Activated effector memory CD4-positive, alpha-beta T cell treated with Interleukin-2 at 50 U/mL for 16 hours (primary cell): ENCODE data around the gene PARP3.
"Not testable (repeated sequence)": the region's sequence is repeated elsewhere in the genome, so short reads cannot be mapped to it uniquely, and the experiment has no call there.

Experiments used
- DNase-seq: peaks from one replicate; pipeline ENCODE4 v3.0.0-alpha.2; 2020

The PARP3 gene

DNA sequence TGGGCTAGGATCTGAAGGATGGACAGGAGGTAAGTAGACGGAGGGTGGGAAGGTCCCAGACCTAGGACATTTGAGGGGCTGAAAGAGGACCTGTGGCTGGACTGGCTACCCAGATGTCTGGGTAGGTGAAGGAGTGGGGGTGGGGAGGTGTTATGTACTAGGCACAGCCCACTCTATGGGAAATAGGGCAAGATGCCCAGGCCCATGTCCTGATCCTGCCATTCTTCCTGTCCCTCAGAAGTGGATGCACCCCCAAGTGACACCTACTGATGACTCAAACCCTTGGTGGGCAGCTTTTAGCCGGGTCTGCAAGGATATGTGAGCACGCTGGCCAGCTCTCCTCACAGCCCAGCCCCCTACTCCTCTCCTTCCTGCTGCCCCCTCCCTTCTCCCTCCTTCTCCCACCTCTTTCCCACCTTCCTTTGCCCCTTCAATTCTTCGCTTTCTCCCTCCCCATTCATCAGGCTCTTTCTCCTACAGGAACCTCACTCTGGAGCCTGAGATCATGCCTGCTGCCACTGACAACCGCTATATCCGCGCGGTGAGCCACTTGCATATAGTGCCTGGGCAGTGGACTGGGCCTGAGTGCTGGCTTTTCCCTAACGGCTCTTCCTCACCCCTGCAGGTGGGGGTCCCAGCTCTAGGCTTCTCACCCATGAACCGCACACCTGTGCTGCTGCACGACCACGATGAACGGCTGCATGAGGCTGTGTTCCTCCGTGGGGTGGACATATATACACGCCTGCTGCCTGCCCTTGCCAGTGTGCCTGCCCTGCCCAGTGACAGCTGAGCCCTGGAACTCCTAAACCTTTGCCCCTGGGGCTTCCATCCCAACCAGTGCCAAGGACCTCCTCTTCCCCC is 46.4 kb downstream of the PARP3 start:
- no peak for DNase-seq

DNA sequence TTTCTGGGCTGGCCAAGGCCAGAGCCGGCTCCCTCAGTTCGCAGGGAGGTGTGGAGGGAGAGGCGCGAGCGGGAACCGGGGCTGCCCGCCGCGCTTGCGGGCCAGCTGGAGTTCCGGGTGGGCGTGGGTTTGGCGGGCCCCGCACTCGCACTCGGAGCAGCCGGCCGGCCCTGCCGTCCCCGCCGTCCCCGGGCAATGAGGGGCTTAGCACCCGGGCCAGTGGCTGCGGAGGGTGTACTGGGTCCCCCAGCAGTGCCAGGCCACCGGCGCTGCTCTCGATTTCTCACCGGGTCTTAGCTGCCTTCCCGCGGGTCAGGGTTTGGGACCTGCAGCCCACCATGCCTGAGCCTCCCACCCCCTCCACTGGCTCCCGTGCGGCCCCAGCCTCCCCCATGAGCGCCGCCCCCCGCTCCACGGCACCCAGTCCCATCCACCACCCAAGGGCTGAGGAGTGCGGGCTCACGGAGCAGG is 48.4 kb downstream of the PARP3 start:
- DNase-seq, result not testable (repeated sequence)

DNA sequence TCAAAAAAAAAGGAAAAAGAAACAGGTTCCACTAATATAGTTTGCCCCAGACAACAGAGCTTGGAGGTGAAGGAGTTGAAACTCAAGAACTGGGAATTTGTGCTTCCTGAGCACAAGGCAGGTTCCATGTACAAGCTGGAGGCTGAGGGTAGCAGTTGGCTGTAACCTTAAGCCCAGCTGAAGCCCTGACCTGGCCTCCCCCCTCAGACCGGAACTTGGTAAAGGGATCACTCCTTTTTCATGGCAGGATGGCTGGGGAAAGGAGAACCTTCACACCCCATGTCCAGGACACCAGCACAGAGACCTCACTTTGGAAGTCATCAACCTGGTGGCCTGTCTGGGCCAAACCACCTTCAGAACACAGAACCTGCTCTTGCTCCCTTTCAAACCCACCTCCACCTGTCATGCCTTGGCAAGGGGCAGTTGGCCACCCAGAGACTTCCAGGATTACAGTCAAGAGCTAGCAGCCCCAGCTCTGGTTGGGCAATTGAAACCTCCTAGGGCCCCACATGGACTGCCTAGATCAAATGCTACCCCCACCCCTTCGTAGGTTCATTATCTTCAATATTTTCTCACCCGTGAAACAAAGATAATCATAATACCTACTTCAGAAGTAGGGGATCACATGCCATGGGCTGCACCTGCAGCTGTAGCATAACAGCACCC is 50.0 kb downstream of the PARP3 start:
- DNase-seq, result no peak

DNA sequence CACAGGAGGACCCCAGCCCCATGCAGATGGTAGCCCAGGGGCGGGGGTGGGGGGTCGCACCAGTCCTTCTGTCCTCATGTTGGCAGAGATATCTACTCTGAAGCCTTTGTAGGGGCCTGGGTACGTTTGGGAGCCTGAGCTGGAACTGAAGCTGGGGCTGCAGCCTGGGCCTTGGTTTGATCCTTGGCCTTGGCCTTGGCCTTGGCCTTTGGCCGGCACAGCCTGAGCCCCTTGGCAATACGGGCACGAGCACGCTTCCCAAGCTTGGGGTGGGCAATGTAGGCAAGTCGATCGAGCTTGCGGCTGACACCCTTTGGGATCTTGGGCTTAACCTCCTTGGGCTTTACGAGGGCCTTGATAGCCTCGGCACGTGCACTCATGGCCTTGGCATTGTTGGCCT is 51.5 kb downstream of the PARP3 start:
- DNase-seq, result not testable (repeated sequence)

DNA sequence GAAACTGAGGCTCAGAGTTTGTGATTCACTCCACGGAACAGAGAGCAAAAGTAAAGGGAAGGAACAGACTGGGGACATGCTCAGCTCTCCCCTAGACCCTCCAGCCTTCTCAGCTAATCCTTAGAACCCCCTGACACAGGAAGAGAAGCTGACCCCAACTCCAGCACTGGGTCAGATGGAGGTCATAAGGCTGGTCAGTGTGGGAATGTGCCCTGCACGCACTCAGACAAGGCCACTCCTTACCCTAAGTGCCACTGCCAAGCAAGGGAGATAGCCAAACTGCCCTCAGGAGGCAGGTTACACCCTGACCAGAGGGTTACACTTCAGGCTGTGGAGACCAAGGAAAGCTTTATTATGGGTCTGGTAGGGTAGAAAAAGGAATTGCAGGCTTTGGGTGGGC is 52.4 kb downstream of the PARP3 start:
- DNase-seq, result no peak

DNA sequence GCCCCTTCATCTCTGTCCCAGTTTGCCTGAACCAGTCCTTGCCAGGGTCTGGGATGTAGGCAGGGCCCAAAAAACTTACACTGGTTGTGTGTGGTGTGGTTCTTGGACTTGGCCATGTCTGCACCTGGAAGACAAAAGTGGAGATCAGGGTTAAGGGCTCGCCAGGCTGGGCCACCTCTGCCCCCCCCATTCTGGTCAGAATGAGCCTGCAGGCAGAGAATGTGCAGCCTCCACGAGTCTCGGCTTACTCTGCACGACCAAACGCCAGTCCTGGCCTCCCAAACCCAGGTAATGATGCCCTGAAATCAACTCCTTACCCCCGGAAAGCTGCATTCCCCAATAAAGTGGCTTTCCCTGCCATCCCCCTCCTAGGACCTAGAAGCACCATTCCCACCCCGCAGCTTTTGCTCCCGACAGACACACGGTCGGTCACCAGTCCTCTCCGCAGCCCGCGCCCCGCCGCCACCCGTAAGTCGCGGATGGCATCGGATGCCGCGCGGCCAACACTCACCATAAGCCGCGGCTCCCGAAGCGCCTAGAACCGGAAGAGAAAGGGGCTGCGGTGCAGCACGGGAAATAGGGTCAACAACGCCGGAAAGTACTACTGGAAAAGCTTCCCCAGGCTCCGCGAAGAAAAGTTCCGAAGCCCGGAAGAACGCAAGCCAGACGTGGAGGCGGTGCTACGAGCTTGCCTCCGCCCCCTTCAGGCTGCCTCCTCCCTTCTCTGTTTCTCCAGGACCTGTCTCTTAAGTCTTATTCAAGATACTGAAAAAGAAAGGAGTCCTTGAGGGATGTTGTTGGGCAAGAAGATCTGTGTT is 53.4 kb downstream of the PARP3 start, which contains the start of gene RPL29:
TSS of gene RPL29 (minus strand) at position 550 of the 818 bp plus-strand sequence. CDS start at position 116, 434 bp downstream.
- peak; percentile 90 for DNase-seq

DNA sequence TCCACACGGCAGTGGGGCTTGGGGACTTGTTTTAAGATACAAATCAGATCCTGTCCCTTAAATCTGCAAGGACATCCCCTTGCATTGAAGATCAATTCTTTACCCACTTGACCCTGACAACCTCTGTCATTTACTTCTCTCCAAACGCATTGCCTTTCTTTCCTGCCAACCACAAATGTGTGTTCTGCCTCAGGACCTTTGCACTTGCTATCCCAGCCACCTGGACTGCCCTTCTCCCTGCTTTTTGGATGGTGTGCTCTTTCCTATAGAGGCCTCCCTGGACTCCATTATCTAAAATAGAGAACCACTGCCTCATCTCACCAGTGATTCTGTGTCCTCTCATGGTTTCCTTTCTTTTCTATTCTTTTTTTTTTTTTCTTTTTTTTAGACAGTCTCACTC is 55.0 kb downstream of the PARP3 start:
- DNase-seq, result no peak

DNA sequence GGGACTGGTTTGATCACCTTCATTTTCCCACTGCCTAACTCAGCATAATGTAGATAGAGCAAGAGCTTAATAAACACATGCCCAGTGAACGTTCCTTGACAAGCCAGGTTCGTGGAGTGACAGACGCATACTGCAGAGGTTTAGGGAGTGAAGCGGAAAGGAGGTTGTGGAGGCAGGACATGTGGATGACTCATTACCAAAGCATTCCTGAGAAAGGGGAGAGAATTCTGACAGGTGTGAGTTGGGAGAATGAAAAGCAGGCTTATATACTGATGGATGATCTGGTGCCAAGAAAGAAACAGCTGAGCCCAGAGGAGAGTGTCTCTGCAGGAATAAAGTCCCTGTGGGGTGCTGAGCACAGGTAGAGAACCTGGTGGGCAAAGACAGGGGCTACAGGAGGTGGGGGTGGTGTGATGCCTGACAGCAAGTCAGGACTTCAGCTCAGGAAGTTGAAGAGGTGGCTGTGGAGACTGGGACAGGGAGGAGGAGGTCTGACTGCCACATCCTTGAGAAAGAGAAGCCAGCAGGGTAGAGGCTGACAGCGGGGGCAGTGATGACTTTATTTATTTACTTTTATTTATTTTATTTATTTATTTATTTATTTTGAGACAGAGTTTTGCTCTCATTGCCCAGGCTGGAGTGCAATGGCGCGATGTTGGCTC is 55.9 kb downstream of the PARP3 start:
- no peak for DNase-seq
